HEK293 (cell line): ENCODE results near the gene HSFX3.

Source experiments
- CTCF ChIA-PET: fragments of 350-600 bp; formaldehyde crosslinking; extraction: SDS; loops from one replicate; lab custom pipeline; 2021; ENCODE audit warnings: antibody characterized with exemption; lab: Yijun Ruan, JAX
- POLR2A ChIA-PET: fragments of 300-600 bp; formaldehyde crosslinking; extraction: SDS; loops from one replicate; lab custom pipeline; 2020; ENCODE audit warnings: antibody characterized with exemption, inconsistent platforms; lab: Yijun Ruan, JAX
- H3K27ac ChIP-seq: fragments of 200-500 bp; sonication (Bioruptor generic); 2 replicates; pipeline ENCODE4 v1.5.1; 2014; ENCODE audit warnings: low read depth, low read length, control low read depth, inconsistent platforms; ENCODE audit errors: extremely low read depth
- H3K36me3 ChIP-seq, 2 experiments: fragments of 200-500 bp in 1 of 2; sonication (Bioruptor generic) in 1 of 2; 1 replicate in 1 of 2; 2 replicates in 1 of 2; pipeline ENCODE4 v1.5.1; 2014 to 2017; ENCODE audit warnings: inconsistent platforms in 2 of 2, low read length in 2 of 2; ENCODE audit not compliant: control insufficient read depth in 2 of 2, insufficient read depth in 1 of 2
- H3K4me1 ChIP-seq: fragments of 200-500 bp; sonication (Bioruptor generic); 2 replicates; pipeline ENCODE4 v1.5.1; 2014; ENCODE audit warnings: mild to moderate bottlenecking, low read length, inconsistent platforms; ENCODE audit not compliant: control insufficient read depth, insufficient read depth
- H3K4me3 ChIP-seq: 2 replicates; pipeline ENCODE4 v1.5.1; 2011; ENCODE audit warnings: low read depth, mild to moderate bottlenecking, control low read depth, low read length, moderate library complexity
- H3K9me3 ChIP-seq: fragments of 200-500 bp; sonication (Bioruptor generic); 2 replicates; pipeline ENCODE4 v1.5.1; 2014; ENCODE audit warnings: low read depth, low read length, inconsistent platforms; ENCODE audit not compliant: control insufficient read depth, insufficient read depth
- HOXA7 ChIP-seq: sonication (generic); formaldehyde crosslinking; IDR thresholded peaks from 2 replicates; pipeline ENCODE4 v1.8.1; 2022; ENCODE audit warnings: missing genetic modification reagents, borderline replicate concordance
- KLF9 ChIP-seq: fragments of 450-650 bp; formaldehyde crosslinking; IDR thresholded peaks from 2 replicates; pipeline ENCODE4 v1.5.1; 2016; ENCODE audit warnings: missing biosample characterization, missing genetic modification characterization, low read depth
- RBAK ChIP-seq: fragments of 450-650 bp; formaldehyde crosslinking; IDR thresholded peaks from 2 replicates; pipeline ENCODE4 v1.5.1; 2016; ENCODE audit warnings: missing biosample characterization, missing genetic modification characterization
- SALL2 ChIP-seq: fragments of 450-650 bp; formaldehyde crosslinking; IDR thresholded peaks from 2 replicates; pipeline ENCODE4 v1.5.0; 2017; ENCODE audit warnings: missing biosample characterization, mild to moderate bottlenecking, missing genetic modification characterization, borderline replicate concordance
- WT1 ChIP-seq: fragments of 450-650 bp; formaldehyde crosslinking; IDR thresholded peaks from 2 replicates; pipeline ENCODE4 v1.5.1; 2016; ENCODE audit warnings: missing biosample characterization, missing genetic modification characterization
- YY2 ChIP-seq: fragments of 450-650 bp; formaldehyde crosslinking; IDR thresholded peaks from 2 replicates; pipeline ENCODE4 v1.5.1; 2016; ENCODE audit warnings: missing biosample characterization, missing genetic modification characterization
- ZIC2 ChIP-seq: fragments of 450-650 bp; formaldehyde crosslinking; IDR thresholded peaks from 2 replicates; pipeline ENCODE4 v1.5.1; 2016; ENCODE audit warnings: missing biosample characterization, missing genetic modification characterization
- ZNF169 ChIP-seq: fragments of 450-650 bp; formaldehyde crosslinking; IDR thresholded peaks from 2 replicates; pipeline ENCODE4 v1.5.1; 2016; ENCODE audit warnings: missing biosample characterization, missing genetic modification characterization
- ZNF175 ChIP-seq: fragments of 450-650 bp; formaldehyde crosslinking; IDR thresholded peaks from 2 replicates; pipeline ENCODE4 v1.5.1; 2016; ENCODE audit warnings: missing biosample characterization, missing genetic modification characterization
- ZNF266 ChIP-seq: fragments of 450-650 bp; formaldehyde crosslinking; IDR thresholded peaks from 2 replicates; pipeline ENCODE4 v1.5.1; 2016; ENCODE audit warnings: missing biosample characterization, missing genetic modification characterization, low read depth
- ZNF354C ChIP-seq: fragments of 450-650 bp; formaldehyde crosslinking; IDR thresholded peaks from 2 replicates; pipeline ENCODE4 v1.5.1; 2016; ENCODE audit warnings: missing biosample characterization, missing genetic modification characterization, low read depth, borderline replicate concordance
- ZNF747 ChIP-seq: fragments of 450-650 bp; formaldehyde crosslinking; IDR thresholded peaks from 2 replicates; pipeline ENCODE4 v1.5.1; 2016; ENCODE audit warnings: missing biosample characterization, missing genetic modification characterization
- ZSCAN23 ChIP-seq: fragments of 450-650 bp; formaldehyde crosslinking; IDR thresholded peaks from 2 replicates; pipeline ENCODE4 v1.5.1; 2016; ENCODE audit warnings: missing biosample characterization, missing genetic modification characterization
- TF ChIP-seq, protein P1 (sequence below): fragments of 450-650 bp; formaldehyde crosslinking; IDR thresholded peaks from 2 replicates; pipeline ENCODE4 v1.5.1; 2016; ENCODE audit warnings: missing biosample characterization, missing genetic modification characterization, borderline replicate concordance
- TF ChIP-seq, protein P2 (sequence below): sonication (generic); formaldehyde crosslinking; IDR thresholded peaks from 2 replicates; pipeline ENCODE4 v1.8.1; 2022; ENCODE audit warnings: mild to moderate bottlenecking, moderate library complexity, missing genetic modification reagents
- TF ChIP-seq, protein P3 (sequence below): fragments of 450-650 bp; formaldehyde crosslinking; IDR thresholded peaks from 2 replicates; pipeline ENCODE4 v1.5.1; 2016; ENCODE audit warnings: missing biosample characterization, missing genetic modification characterization
- TF ChIP-seq, protein P4 (sequence below): fragments of 450-650 bp; formaldehyde crosslinking; IDR thresholded peaks from 2 replicates; pipeline ENCODE4 v1.5.1; 2016; ENCODE audit warnings: missing biosample characterization, missing genetic modification characterization
- TF ChIP-seq, protein P5 (sequence below): fragments of 450-650 bp; formaldehyde crosslinking; IDR thresholded peaks from 2 replicates; pipeline ENCODE4 v1.5.1; 2016; ENCODE audit warnings: missing biosample characterization, missing genetic modification characterization
- TF ChIP-seq, protein P6 (sequence below): fragments of 450-650 bp; formaldehyde crosslinking; IDR thresholded peaks from 2 replicates; pipeline ENCODE4 v1.5.1; 2016; ENCODE audit warnings: missing biosample characterization, missing genetic modification characterization
- TF ChIP-seq, protein P7 (sequence below): fragments of 450-650 bp; formaldehyde crosslinking; conservative IDR thresholded peaks from 2 replicates; pipeline ENCODE4 v1.5.1; 2016; ENCODE audit warnings: low read depth, missing biosample characterization, missing genetic modification characterization

HSFX3 gene

DNA sequence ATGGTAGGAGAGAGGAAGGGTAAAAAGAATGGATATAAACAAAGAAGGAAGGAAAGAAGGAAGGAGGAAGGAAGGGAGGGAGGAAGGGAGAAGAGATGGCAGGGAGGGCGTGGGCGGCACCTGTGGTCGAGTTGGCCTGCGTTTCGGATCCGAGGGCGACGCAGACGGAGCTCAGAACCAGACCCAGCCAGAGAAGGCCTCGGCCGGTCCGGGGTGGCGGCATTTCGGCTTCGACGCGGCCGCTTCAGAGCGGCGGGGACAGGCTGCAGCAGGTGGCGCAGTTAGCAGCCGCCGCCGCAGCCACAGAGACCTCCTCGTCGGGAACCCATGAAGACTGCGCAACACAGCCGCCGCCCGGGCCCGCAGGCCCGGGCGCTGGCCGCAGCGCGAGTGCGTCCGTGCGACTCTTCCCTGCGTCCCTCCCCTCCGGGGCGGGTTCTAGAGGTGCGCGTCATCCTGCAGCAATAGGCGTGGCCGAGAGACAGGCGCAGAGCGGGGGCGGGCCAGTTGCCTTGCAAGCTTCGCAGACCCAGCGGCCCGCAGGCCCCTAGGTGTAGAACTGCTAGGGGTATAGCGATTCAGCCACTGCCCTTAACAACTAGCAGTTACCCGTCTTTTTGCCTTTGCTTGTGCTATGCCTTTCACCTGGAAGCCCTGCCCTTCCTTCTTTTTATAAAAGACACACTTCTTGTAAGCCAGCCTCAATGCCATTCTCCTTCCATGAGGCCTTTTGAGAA is 44.6 kb downstream of the HSFX3 start, which contains the start of gene IDS:
IDS (minus strand) TSS at position 392 of the 737 bp plus-strand sequence; CDS start at position 223, 169 bp downstream.
- peaks cover 2% of the 10 kb centered on the region; the same call in 1 of the 2 replicates for H3K4me1 ChIP-seq
- H3K27ac ChIP-seq, result peak within 1 kb of the TSS; percentile 48; the same call in 1 of the 2 replicates
- peak within 1 kb of the TSS; percentile 58 for H3K4me3 ChIP-seq
- ChIA-PET CTCF (interaction anchor here (1.3 to 1.9 kb wide), 2 partner anchors 7 to 13 kb away, joined by 3 to 7 read pairs; no protein-coding TSS in a partner anchor), POLR2A (interaction anchor here (0.6 to 1.8 kb wide), 4 partner anchors 9 to 66 kb away, joined by 5 to 19 read pairs (median 8); partner anchors contain the start of gene EOLA1)
- no peaks in the 10 kb centered on the region for H3K9me3 ChIP-seq
- peaks cover 7 to 30% of the 10 kb centered on the region in 2 experiments; a peak in 1 of 3 replicates for H3K36me3 ChIP-seq
- TF ChIP-seq KLF9 (peak; percentile 50; the same call in 1 of the 2 replicates), ZNF354C (tag by site-specific recombination) (no peak), ZIC2 (tag by site-specific recombination) (no peak), ZNF747 (tag by site-specific recombination) (no peak), RBAK (tag by site-specific recombination) (no peak), ZNF175 (no peak), WT1 (no peak), SALL2 (tag by site-specific recombination) (no peak; the same call in 1 of the 2 replicates), ZSCAN23 (tag by site-specific recombination) (no peak), ZNF169 (tag by site-specific recombination) (no peak), YY2 (tag by site-specific recombination) (no peak), ZNF266 (tag by site-specific recombination) (no peak), HOXA7 (CRISPR knock-in tag) (no peak)
- TF ChIP-seq, protein P1, sequence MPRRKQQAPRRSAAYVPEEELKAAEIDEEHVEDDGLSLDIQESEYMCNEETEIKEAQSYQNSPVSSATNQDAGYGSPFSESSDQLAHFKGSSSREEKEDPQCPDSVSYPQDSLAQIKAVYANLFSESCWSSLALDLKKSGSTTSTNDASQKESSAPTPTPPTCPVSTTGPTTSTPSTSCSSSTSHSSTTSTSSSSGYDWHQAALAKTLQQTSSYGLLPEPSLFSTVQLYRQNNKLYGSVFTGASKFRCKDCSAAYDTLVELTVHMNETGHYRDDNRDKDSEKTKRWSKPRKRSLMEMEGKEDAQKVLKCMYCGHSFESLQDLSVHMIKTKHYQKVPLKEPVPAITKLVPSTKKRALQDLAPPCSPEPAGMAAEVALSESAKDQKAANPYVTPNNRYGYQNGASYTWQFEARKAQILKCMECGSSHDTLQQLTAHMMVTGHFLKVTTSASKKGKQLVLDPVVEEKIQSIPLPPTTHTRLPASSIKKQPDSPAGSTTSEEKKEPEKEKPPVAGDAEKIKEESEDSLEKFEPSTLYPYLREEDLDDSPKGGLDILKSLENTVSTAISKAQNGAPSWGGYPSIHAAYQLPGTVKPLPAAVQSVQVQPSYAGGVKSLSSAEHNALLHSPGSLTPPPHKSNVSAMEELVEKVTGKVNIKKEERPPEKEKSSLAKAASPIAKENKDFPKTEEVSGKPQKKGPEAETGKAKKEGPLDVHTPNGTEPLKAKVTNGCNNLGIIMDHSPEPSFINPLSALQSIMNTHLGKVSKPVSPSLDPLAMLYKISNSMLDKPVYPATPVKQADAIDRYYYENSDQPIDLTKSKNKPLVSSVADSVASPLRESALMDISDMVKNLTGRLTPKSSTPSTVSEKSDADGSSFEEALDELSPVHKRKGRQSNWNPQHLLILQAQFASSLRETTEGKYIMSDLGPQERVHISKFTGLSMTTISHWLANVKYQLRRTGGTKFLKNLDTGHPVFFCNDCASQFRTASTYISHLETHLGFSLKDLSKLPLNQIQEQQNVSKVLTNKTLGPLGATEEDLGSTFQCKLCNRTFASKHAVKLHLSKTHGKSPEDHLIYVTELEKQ (tag by site-specific recombination), result peak; percentile 30; the same call in 1 of the 2 replicates
- TF ChIP-seq, protein P2, sequence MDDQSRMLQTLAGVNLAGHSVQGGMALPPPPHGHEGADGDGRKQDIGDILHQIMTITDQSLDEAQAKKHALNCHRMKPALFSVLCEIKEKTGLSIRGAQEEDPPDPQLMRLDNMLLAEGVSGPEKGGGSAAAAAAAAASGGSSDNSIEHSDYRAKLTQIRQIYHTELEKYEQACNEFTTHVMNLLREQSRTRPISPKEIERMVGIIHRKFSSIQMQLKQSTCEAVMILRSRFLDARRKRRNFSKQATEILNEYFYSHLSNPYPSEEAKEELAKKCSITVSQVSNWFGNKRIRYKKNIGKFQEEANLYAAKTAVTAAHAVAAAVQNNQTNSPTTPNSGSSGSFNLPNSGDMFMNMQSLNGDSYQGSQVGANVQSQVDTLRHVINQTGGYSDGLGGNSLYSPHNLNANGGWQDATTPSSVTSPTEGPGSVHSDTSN (CRISPR knock-in tag), result no peak
- TF ChIP-seq, protein P3, sequence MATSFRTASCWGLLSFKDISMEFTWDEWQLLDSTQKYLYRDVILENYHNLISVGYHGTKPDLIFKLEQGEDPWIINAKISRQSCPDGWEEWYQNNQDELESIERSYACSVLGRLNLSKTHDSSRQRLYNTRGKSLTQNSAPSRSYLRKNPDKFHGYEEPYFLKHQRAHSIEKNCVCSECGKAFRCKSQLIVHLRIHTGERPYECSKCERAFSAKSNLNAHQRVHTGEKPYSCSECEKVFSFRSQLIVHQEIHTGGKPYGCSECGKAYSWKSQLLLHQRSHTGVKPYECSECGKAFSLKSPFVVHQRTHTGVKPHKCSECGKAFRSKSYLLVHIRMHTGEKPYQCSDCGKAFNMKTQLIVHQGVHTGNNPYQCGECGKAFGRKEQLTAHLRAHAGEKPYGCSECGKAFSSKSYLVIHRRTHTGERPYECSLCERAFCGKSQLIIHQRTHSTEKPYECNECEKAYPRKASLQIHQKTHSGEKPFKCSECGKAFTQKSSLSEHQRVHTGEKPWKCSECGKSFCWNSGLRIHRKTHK (tag by site-specific recombination), result no peak
- TF ChIP-seq, protein P4, sequence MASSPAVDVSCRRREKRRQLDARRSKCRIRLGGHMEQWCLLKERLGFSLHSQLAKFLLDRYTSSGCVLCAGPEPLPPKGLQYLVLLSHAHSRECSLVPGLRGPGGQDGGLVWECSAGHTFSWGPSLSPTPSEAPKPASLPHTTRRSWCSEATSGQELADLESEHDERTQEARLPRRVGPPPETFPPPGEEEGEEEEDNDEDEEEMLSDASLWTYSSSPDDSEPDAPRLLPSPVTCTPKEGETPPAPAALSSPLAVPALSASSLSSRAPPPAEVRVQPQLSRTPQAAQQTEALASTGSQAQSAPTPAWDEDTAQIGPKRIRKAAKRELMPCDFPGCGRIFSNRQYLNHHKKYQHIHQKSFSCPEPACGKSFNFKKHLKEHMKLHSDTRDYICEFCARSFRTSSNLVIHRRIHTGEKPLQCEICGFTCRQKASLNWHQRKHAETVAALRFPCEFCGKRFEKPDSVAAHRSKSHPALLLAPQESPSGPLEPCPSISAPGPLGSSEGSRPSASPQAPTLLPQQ (tag by site-specific recombination), result peak; percentile 48; the same call in 1 of the 2 replicates
- TF ChIP-seq, protein P5, sequence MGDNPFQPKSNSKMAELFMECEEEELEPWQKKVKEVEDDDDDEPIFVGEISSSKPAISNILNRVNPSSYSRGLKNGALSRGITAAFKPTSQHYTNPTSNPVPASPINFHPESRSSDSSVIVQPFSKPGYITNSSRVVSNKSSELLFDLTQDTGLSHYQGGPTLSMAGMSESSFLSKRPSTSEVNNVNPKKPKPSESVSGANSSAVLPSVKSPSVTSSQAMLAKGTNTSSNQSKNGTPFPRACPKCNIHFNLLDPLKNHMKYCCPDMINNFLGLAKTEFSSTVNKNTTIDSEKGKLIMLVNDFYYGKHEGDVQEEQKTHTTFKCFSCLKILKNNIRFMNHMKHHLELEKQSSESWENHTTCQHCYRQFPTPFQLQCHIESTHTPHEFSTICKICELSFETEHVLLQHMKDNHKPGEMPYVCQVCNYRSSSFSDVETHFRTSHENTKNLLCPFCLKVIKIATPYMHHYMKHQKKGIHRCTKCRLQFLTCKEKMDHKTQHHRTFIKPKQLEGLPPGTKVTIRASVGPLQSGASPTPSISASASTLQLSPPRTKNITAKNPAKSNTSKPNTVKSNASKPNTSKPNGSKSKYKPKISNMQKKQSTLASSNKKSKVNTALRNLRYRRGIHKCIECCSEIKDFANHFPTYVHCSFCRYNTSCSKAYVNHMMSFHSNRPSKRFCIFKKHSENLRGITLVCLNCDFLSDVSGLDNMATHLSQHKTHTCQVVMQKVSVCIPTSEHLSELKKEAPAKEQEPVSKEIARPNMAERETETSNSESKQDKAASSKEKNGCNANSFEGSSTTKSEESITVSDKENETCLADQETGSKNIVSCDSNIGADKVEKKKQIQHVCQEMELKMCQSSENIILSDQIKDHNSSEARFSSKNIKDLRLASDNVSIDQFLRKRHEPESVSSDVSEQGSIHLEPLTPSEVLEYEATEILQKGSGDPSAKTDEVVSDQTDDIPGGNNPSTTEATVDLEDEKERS, result no peak
- TF ChIP-seq, protein P6, sequence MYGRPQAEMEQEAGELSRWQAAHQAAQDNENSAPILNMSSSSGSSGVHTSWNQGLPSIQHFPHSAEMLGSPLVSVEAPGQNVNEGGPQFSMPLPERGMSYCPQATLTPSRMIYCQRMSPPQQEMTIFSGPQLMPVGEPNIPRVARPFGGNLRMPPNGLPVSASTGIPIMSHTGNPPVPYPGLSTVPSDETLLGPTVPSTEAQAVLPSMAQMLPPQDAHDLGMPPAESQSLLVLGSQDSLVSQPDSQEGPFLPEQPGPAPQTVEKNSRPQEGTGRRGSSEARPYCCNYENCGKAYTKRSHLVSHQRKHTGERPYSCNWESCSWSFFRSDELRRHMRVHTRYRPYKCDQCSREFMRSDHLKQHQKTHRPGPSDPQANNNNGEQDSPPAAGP (tag by site-specific recombination), result no peak
- TF ChIP-seq, protein P7, sequence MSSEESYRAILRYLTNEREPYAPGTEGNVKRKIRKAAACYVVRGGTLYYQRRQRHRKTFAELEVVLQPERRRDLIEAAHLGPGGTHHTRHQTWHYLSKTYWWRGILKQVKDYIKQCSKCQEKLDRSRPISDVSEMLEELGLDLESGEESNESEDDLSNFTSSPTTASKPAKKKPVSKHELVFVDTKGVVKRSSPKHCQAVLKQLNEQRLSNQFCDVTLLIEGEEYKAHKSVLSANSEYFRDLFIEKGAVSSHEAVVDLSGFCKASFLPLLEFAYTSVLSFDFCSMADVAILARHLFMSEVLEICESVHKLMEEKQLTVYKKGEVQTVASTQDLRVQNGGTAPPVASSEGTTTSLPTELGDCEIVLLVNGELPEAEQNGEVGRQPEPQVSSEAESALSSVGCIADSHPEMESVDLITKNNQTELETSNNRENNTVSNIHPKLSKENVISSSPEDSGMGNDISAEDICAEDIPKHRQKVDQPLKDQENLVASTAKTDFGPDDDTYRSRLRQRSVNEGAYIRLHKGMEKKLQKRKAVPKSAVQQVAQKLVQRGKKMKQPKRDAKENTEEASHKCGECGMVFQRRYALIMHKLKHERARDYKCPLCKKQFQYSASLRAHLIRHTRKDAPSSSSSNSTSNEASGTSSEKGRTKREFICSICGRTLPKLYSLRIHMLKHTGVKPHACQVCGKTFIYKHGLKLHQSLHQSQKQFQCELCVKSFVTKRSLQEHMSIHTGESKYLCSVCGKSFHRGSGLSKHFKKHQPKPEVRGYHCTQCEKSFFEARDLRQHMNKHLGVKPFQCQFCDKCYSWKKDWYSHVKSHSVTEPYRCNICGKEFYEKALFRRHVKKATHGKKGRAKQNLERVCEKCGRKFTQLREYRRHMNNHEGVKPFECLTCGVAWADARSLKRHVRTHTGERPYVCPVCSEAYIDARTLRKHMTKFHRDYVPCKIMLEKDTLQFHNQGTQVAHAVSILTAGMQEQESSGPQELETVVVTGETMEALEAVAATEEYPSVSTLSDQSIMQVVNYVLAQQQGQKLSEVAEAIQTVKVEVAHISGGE (tag by site-specific recombination), result peak; percentile 58; the same call in 1 of the 2 replicates
